Tibial nerve (tissue), 4 donors: Measurements from ENCODE around the gene GINS3. TPM values are rescaled to one million over a fixed set of nuclear protein-coding genes. Genes with fewer than 3 reads are reported as not detected.

Experiments
- DNase-seq, 2 donors: peaks; one replicate each; pipeline ENCODE4 v3.0.0-alpha.2; 2019; ENCODE audit warnings: low spot score in 2 of 2
- H3K27ac ChIP-seq, 4 donors: fragments of 200-600 bp; sonication (generic) in 3 of 4; one replicate each; pipeline ENCODE4 v1.5.1; 2017 to 2019; ENCODE audit warnings: mild to moderate bottlenecking in 1 of 4
- H3K27me3 ChIP-seq, 2 donors: fragments of 200-600 bp; sonication (generic) in 1 of 2; one replicate each; pipeline versions ENCODE4 v1.5.1 to v1.6.0; 2017 to 2019
- H3K36me3 ChIP-seq, 3 donors: fragments of 200-600 bp; sonication (generic); one replicate each; pipeline ENCODE4 v1.5.1; 2018 to 2019
- H3K4me1 ChIP-seq, 4 donors: fragments of 200-600 bp; sonication (generic) in 3 of 4; one replicate each; pipeline ENCODE4 v1.5.1; 2017 to 2019
- H3K4me3 ChIP-seq, 4 donors: fragments of 200-600 bp; sonication (generic) in 3 of 4; one replicate each; pipeline ENCODE4 v1.5.1; 2017 to 2019; ENCODE audit warnings: mild to moderate bottlenecking in 1 of 4, moderate library complexity in 1 of 4
- H3K9me3 ChIP-seq, 4 donors: fragments of 200-600 bp; sonication (generic) in 3 of 4; one replicate each; pipeline ENCODE4 v1.5.1; 2017 to 2019
- EP300 ChIP-seq, 2 donors: sonication (generic); formaldehyde crosslinking; IDR thresholded peaks; one replicate each; pipeline ENCODE4 v1.6.1; 2017; ENCODE audit warnings: antibody characterized with exemption in 2 of 2, mild to moderate bottlenecking in 1 of 2
- POLR2A ChIP-seq, 2 donors: fragments of 450-650 bp; IDR thresholded peaks; one replicate each; pipeline ENCODE4 v1.6.1; 2017; ENCODE audit warnings: antibody characterized with exemption in 2 of 2, mild to moderate bottlenecking in 2 of 2, moderate library complexity in 2 of 2
- WGBS, 2 donors: methylation state at CpG; one replicate each; pipeline ENCODE4 v1.1.5; 2018; 5-methylcytosine and 5-hydroxymethylcytosine counted together
- total RNA-seq, 4 donors: library from RNA; depleted of rRNA; stranded (reverse); fragments of >200 nt; gene quantifications; one replicate each; pipeline ENCODE4 v1.1.0, GENCODE V29; 2016
- TF ChIP-seq, protein P1 (sequence below), 5 experiments: fragments of 200-600 bp in 3 of 5; fragments of 450-650 bp in 2 of 5; sonication (generic) in 3 of 5; IDR thresholded peaks; one replicate each; pipeline ENCODE4 v1.5.1; 2016 to 2019; ENCODE audit warnings: antibody characterized with exemption in 5 of 5, mild to moderate bottlenecking in 3 of 5, moderate library complexity in 2 of 5

The GINS3 gene
- total RNA-seq, 4 donors from 2014 or later = 1.5 to 5.7 (median 2.7) TPM

DNA sequence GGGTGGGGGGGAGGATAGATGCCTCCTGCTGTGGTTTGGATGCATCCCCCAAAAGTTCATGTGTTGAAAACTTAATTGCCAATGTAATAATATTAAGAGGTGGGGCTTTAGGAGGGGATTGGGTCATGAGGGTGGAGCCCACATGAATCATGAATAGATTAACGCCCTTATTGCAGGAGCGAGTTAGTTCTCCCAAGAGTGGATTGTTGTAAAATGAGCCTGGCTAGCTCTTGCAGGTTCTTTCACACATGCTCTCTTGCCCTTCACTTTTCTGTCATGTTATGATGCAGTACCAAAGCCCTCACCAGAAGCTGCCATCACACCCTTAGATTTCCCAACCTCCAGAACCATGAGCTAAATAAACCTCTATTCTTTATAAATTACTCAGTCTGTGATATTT, 52.0 kb downstream of the GINS3 start:
- TF ChIP-seq, protein P1, sequence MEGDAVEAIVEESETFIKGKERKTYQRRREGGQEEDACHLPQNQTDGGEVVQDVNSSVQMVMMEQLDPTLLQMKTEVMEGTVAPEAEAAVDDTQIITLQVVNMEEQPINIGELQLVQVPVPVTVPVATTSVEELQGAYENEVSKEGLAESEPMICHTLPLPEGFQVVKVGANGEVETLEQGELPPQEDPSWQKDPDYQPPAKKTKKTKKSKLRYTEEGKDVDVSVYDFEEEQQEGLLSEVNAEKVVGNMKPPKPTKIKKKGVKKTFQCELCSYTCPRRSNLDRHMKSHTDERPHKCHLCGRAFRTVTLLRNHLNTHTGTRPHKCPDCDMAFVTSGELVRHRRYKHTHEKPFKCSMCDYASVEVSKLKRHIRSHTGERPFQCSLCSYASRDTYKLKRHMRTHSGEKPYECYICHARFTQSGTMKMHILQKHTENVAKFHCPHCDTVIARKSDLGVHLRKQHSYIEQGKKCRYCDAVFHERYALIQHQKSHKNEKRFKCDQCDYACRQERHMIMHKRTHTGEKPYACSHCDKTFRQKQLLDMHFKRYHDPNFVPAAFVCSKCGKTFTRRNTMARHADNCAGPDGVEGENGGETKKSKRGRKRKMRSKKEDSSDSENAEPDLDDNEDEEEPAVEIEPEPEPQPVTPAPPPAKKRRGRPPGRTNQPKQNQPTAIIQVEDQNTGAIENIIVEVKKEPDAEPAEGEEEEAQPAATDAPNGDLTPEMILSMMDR (IDR thresholded peaks at IDR 0.05) = no peak
- TF ChIP-seq EP300 (IDR thresholded peaks at IDR 0.05) (no peak), POLR2A (IDR thresholded peaks at IDR 0.05) (no peak)
- H3K4me3 ChIP-seq = no peak overlapping the region
- no peaks in the 10 kb centered on the region for H3K4me1 ChIP-seq
- no peak for DNase-seq
- H3K9me3 ChIP-seq = no peaks in the 10 kb centered on the region
- no peaks in the 10 kb centered on the region for H3K36me3 ChIP-seq
- no peaks in the 10 kb centered on the region for H3K27me3 ChIP-seq
- no peak overlapping the region for H3K27ac ChIP-seq
- WGBS, 2 donors = 60 to 84% methylated on average over 2 of the region's 2 CpGs

DNA sequence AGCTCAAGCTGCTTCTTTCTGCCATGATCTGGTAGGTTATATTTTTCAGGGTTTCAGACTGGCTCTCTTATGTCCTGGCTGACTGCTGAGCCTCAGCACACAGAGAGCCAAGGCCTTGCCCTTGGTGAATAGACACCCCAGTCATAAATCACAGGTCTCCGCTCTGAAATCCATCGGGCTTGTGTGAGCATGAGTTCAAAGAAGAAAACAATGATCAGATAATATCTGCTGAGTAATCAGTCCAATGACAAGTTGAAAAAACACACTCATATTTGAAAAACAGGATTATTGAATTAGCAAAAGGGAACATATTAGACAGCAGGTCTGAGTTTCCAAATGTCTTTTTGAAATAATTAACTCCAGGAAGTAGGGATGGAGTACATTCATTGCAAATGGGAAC, 56.6 kb downstream of the GINS3 start:
- H3K36me3 ChIP-seq = no peaks in the 10 kb centered on the region
- 29 to 38% methylated on average over 2 of the region's 2 CpGs for WGBS, 2 donors
- DNase-seq = no peak

DNA sequence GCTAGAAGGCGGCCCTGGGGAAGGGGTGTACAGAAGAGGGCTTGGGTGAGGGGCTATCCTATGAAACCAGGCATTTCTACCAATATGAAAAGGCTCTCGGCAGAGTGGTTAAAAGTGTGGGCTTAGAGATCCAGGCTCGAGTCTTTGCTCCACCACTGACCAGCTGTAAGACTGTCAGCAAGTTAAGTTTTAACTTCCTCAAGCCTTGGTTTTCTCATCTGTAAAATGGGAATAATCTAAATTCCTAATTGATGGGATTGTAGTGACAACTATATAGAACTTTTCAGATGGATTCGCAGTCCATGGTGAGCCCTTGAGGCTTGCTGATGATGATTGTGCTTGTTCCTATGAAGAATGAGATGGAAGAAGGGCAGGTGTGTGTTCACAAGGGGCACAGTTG, 57.0 kb downstream of the GINS3 start:
- Histone ChIP-seq H3K27ac (no peak overlapping the region), H3K9me3 (no peaks in the 10 kb centered on the region), H3K4me1 (no peaks in the 10 kb centered on the region), H3K36me3 (no peaks in the 10 kb centered on the region), H3K4me3 (no peak overlapping the region), H3K27me3 (no peaks in the 10 kb centered on the region)
- WGBS, 2 donors = 78 to 86% methylated on average over 4 of the region's 4 CpGs
- no peak for DNase-seq
- TF ChIP-seq, protein P1 (IDR thresholded peaks at IDR 0.05) = no peak
- TF ChIP-seq POLR2A (IDR thresholded peaks at IDR 0.05) (no peak), EP300 (IDR thresholded peaks at IDR 0.05) (no peak)

More for the DNA sequence above, 56.6 kb downstream of the GINS3 start:
- TF ChIP-seq EP300 (IDR thresholded peaks at IDR 0.05) = no peak
- no peak for TF ChIP-seq POLR2A (IDR thresholded peaks at IDR 0.05)
- TF ChIP-seq, protein P1 (IDR thresholded peaks at IDR 0.05) = no peak
- H3K27me3 ChIP-seq = no peaks in the 10 kb centered on the region
- no peaks in the 10 kb centered on the region for H3K9me3 ChIP-seq
- no peak overlapping the region for H3K27ac ChIP-seq
- no peaks in the 10 kb centered on the region for H3K4me1 ChIP-seq
- no peak overlapping the region for H3K4me3 ChIP-seq

DNA sequence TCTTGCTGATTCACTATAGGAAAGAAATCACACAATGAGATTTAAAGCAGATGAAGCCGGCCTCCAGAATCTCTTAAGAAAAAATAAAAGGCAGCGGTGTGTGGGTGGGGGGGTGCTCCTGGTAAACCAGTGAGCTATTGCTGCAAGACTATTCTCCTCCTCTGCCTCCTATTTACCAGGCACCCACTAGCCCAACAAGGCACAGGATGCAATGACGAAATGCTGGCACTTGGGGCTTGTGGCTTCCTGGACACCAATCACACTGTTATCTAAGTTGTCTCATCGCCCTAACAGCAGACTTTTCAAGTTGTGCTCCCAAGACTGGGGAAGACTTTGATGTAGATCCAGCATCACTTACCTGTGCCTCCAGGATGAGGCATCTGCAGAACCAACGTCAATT, 57.5 kb downstream of the GINS3 start:
- 80 to 83% methylated on average over 5 of the region's 5 CpGs for WGBS, 2 donors
- Histone ChIP-seq H3K36me3 (no peaks in the 10 kb centered on the region), H3K4me3 (no peak overlapping the region), H3K27ac (no peak overlapping the region), H3K4me1 (no peaks in the 10 kb centered on the region), H3K27me3 (no peaks in the 10 kb centered on the region), H3K9me3 (no peaks in the 10 kb centered on the region)
- DNase-seq = no peak
- TF ChIP-seq, protein P1 (IDR thresholded peaks at IDR 0.05) = no peak
- TF ChIP-seq POLR2A (IDR thresholded peaks at IDR 0.05) = no peak
- TF ChIP-seq EP300 (IDR thresholded peaks at IDR 0.05) = no peak

DNA sequence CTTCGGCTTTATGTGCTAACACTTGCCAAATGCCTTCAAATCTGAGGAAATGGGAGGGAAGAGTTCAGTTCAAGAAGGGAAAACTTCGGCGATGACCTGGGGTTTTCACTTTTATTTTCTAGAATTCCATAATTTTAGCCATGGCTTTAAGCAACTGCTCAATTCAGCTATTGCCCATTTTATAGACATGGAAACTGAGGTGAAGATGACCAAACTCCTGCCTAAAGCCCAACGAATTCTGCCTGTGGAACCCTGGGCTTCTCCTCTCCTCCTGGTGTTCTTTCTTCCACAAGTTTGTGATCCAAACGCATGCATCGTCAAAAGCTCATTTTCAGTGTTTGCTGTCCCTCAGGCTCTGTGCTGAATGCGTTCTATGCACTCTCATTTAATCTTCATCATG, 58.3 kb downstream of the GINS3 start:
- DNase-seq = no peak
- Histone ChIP-seq H3K27ac (no peak overlapping the region), H3K9me3 (no peaks in the 10 kb centered on the region), H3K27me3 (no peaks in the 10 kb centered on the region), H3K4me1 (no peaks in the 10 kb centered on the region), H3K36me3 (no peaks in the 10 kb centered on the region), H3K4me3 (no peak overlapping the region)
- TF ChIP-seq, protein P1 (IDR thresholded peaks at IDR 0.05) = no peak
- TF ChIP-seq EP300 (IDR thresholded peaks at IDR 0.05) (no peak), POLR2A (IDR thresholded peaks at IDR 0.05) (no peak)
- WGBS, 2 donors = 85 to 88% methylated on average over 7 of the region's 7 CpGs
